Peyer's patch (tissue), 4 donors: ENCODE data around the gene SPDYE16. TPM values are rescaled to one million over a fixed set of nuclear protein-coding genes. Genes with fewer than 3 reads are reported as not detected.
"Not testable (repeated sequence)": the region's sequence is repeated elsewhere in the genome, so short reads cannot be mapped to it uniquely, and the experiment has no call there.

Experiments
- DNase-seq, 3 donors: peaks; one replicate each; pipeline ENCODE4 v3.0.0-alpha.2; 2017 to 2019
- H3K27ac ChIP-seq, 4 donors: fragments of 200-600 bp; sonication (generic); one replicate each; pipeline ENCODE4 v1.5.1; 2016 to 2019
- H3K27me3 ChIP-seq, 2 donors: fragments of 200-600 bp; sonication (generic); one replicate each; pipeline ENCODE4 v1.5.1; 2019
- H3K36me3 ChIP-seq, 3 donors: fragments of 200-600 bp; sonication (generic); one replicate each; pipeline ENCODE4 v1.5.1; 2016 to 2019
- H3K4me1 ChIP-seq, 4 donors: fragments of 200-600 bp; sonication (generic); one replicate each; pipeline ENCODE4 v1.5.1; 2016 to 2019
- H3K4me3 ChIP-seq, 4 donors: fragments of 200-600 bp; sonication (generic); 1 replicate in 3 of 4; 2 replicates in 1 of 4; pipeline ENCODE4 v1.5.1; 2016 to 2019; ENCODE audit warnings: mild to moderate bottlenecking in 1 of 4
- H3K9me3 ChIP-seq, 4 donors: fragments of 200-600 bp; sonication (generic); one replicate each; pipeline ENCODE4 v1.5.1; 2016 to 2019; ENCODE audit warnings: mild to moderate bottlenecking in 1 of 4
- total RNA-seq, 4 donors: library from RNA; depleted of rRNA; stranded (reverse); fragments of >200 nt; gene quantifications; one replicate each; pipeline ENCODE4 v1.1.0, GENCODE V29; 2016

SPDYE16 gene
- total RNA-seq, 4 donors from 2014 or later: 1.7 TPM; not detected in 3

- not testable (repeated sequence) for H3K4me3 ChIP-seq, DNase-seq, H3K9me3 ChIP-seq, H3K4me1 ChIP-seq, H3K27ac ChIP-seq, H3K27me3 ChIP-seq
- H3K36me3 ChIP-seq: peaks cover 0 to 25% (median 0%) of the 10 kb centered on the region in 3 donors
Measured at GRCh38 chr7:76502224-76502623, 40.9 kb downstream of the SPDYE16 start.

- H3K27me3 ChIP-seq, DNase-seq, H3K27ac ChIP-seq, H3K4me3 ChIP-seq, H3K4me1 ChIP-seq, H3K9me3 ChIP-seq: not testable (repeated sequence)
- peaks cover 0 to 11% (median 0%) of the 10 kb centered on the region in 3 donors for H3K36me3 ChIP-seq
Measured at GRCh38 chr7:76499924-76500241, 43.2 kb downstream of the SPDYE16 start.

GRCh38 chr7:76499201-76499923 is 43.7 kb downstream of the SPDYE16 start:
- not testable (repeated sequence) for H3K36me3 ChIP-seq, DNase-seq, H3K4me1 ChIP-seq, H3K9me3 ChIP-seq, H3K4me3 ChIP-seq, H3K27me3 ChIP-seq, H3K27ac ChIP-seq

GRCh38 chr7:76498583-76499200 is 44.4 kb downstream of the SPDYE16 start:
- H3K4me1 ChIP-seq, H3K27me3 ChIP-seq, H3K9me3 ChIP-seq, H3K27ac ChIP-seq, H3K4me3 ChIP-seq, H3K36me3 ChIP-seq, DNase-seq: not testable (repeated sequence)

GRCh38 chr7:76497918-76498582 is 45.0 kb downstream of the SPDYE16 start:
- not testable (repeated sequence) for H3K27me3 ChIP-seq, H3K36me3 ChIP-seq, H3K9me3 ChIP-seq, DNase-seq, H3K4me1 ChIP-seq, H3K27ac ChIP-seq, H3K4me3 ChIP-seq

- H3K4me3 ChIP-seq, H3K4me1 ChIP-seq, H3K27me3 ChIP-seq, H3K9me3 ChIP-seq, DNase-seq, H3K36me3 ChIP-seq, H3K27ac ChIP-seq: not testable (repeated sequence)
Measured at GRCh38 chr7:76495717-76496116, 47.4 kb downstream of the SPDYE16 start.

- not testable (repeated sequence) for H3K4me1 ChIP-seq, H3K4me3 ChIP-seq, H3K27ac ChIP-seq, H3K9me3 ChIP-seq, H3K27me3 ChIP-seq, DNase-seq, H3K36me3 ChIP-seq
Measured at GRCh38 chr7:76492139-76492538, 51.0 kb downstream of the SPDYE16 start.

- not testable (repeated sequence) for H3K36me3 ChIP-seq, H3K27me3 ChIP-seq, H3K9me3 ChIP-seq, H3K27ac ChIP-seq, H3K4me1 ChIP-seq, H3K4me3 ChIP-seq, DNase-seq
Measured at GRCh38 chr7:76487969-76488368, 55.1 kb downstream of the SPDYE16 start.

GRCh38 chr7:76486618-76487017 is 56.5 kb downstream of the SPDYE16 start:
- H3K27me3 ChIP-seq, H3K4me1 ChIP-seq, H3K9me3 ChIP-seq, H3K27ac ChIP-seq, H3K4me3 ChIP-seq: not testable (repeated sequence)
- H3K36me3 ChIP-seq: peaks cover 0 to 13% (median 0%) of the 10 kb centered on the region in 3 donors
- peak in 1 of 3 donors; percentile 64 for DNase-seq

- DNase-seq, H3K27ac ChIP-seq: not testable (repeated sequence)
Measured at GRCh38 chr7:76485822-76486610, 57.1 kb downstream of the SPDYE16 start.

GRCh38 chr7:76484456-76484855 is 58.6 kb downstream of the SPDYE16 start:
- not testable (repeated sequence) for DNase-seq, H3K27ac ChIP-seq

More at GRCh38 chr7:76485822-76486610, 57.1 kb downstream of the SPDYE16 start:
- H3K27me3 ChIP-seq, H3K4me3 ChIP-seq, H3K9me3 ChIP-seq, H3K4me1 ChIP-seq: not testable (repeated sequence)
- H3K36me3 ChIP-seq: peaks cover 0 to 13% (median 0%) of the 10 kb centered on the region in 3 donors

GRCh38 chr7:76483081-76483480 is 60.0 kb downstream of the SPDYE16 start:
- H3K27me3 ChIP-seq, H3K4me3 ChIP-seq, DNase-seq, H3K4me1 ChIP-seq, H3K27ac ChIP-seq, H3K9me3 ChIP-seq: not testable (repeated sequence)
- H3K36me3 ChIP-seq: peaks cover 0 to 13% (median 0%) of the 10 kb centered on the region in 3 donors

More at GRCh38 chr7:76484456-76484855, 58.6 kb downstream of the SPDYE16 start:
- not testable (repeated sequence) for H3K4me3 ChIP-seq, H3K4me1 ChIP-seq, H3K9me3 ChIP-seq, H3K27me3 ChIP-seq
- peaks cover 0 to 13% (median 0%) of the 10 kb centered on the region in 3 donors for H3K36me3 ChIP-seq

GRCh38 chr7:76482660-76483059 is 60.4 kb downstream of the SPDYE16 start:
- H3K36me3 ChIP-seq: peaks cover 0 to 13% (median 0%) of the 10 kb centered on the region in 3 donors
- DNase-seq: not testable (repeated sequence)

More at GRCh38 chr7:76482660-76483059, 60.4 kb downstream of the SPDYE16 start:
- not testable (repeated sequence) for H3K27ac ChIP-seq, H3K4me3 ChIP-seq, H3K9me3 ChIP-seq, H3K27me3 ChIP-seq, H3K4me1 ChIP-seq
